Femur (tissue), 1 donor: Measurements from ENCODE around the gene CCDC9B.

Experiments used
- DNase-seq: peaks from one replicate; pipeline ENCODE4 v3.0.0-alpha.2; 2017

The CCDC9B gene

DNA sequence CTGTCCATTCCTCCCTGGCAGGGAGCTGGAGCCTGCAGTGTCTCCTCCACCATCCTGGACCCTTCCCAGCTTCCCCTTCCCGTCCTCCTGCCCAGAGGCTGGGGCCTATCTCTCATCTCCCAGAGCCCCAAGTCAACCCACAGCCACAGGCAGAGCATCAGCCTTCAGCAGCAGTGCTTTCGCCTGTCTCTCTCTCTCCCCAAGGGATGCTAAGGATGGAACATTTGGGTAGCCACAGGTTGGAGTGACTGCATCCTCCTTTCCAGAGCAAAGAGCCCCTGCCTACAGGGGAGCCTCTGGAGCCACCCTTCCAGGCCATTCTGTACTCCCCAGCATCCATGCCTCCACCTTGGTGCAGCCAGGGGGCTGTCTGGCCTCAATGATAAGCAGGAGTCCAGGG lies 37.2 kb downstream of the CCDC9B start:
- no peak for DNase-seq

DNA sequence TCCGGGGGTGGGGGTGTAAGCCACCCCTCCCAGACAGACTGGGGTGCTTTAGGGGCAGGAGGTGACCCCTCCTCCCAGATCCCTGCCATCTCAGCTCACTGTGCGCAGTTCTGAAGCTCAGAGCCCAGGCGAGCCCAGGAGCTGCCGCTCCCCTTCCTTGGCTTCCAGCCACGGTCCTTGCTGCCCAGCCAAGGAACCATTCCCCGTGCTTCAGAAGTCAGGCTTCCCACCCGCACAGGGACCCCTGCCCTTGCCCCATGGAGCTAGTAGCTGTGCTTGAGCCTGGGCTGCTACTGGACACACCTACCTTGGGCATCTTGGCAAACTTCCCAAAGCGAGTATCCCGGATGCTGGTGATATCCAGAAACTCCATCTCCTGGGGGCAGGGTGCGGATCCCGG lies 37.8 kb downstream of the CCDC9B start:
- DNase-seq: no peak

DNA sequence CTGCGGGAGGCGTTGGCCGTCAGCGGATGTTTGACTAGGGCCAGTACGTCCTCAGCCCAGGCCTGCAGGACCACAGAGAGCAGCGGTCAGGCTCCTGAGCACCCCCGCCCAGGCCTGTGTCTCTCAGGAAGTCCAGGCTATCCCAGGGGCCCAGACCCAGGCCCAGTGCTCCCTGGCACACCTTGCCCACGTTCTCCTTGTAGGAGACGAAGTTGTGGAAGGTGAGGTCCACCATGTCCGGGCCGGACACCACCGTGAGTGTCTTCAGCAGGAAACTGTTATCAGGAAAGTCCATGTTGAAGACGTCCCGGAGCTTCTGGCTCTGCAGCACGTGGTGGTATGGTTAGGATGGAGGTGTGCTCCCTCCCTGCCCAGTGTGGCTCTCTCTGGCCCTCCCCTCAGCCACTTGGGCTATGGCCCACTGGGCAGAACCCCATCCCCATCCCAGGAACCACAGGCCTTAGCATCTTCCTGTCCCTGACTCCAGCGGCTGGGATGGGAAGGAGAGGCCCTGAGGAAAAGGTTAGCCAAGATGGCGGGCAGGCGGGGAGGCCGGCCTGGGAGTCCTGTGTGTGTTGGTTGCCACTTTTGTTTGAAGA lies 38.4 kb downstream of the CCDC9B start:
- no peak for DNase-seq

DNA sequence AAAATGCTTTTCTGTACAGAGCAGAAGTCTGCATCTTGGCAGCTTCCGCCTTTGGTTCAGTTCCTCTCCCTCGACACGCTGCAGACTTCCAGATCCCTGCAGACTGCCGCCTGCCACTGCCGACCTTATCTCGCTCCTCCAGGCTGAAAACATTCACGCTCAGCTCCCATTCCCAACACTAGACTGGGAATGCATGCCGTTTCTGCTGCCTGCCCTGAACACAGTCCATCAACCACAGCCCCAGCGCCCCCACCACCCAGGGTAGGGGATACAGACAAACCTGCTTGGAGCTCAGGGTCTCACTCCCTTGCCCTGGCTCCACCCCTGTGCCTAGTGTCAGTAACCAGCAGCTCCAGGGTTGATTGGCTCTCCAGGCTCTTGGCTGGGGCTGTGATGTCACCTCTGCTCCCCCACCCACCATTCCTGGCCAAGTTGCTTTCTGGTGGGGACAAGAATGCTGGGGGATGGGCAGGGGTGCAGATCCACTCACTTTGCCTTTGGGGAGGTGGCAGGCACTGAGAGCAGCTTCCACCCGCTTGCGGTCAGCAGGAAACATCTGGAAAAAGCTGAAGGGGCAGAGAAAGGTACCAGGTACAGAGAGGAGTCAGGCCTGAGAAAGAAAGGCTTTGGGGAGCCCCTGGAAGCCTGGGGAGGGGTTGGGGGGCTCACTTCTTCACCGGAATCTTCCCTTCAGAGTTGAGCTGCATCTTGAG lies 39.1 kb downstream of the CCDC9B start:
- DNase-seq: no peak

DNA sequence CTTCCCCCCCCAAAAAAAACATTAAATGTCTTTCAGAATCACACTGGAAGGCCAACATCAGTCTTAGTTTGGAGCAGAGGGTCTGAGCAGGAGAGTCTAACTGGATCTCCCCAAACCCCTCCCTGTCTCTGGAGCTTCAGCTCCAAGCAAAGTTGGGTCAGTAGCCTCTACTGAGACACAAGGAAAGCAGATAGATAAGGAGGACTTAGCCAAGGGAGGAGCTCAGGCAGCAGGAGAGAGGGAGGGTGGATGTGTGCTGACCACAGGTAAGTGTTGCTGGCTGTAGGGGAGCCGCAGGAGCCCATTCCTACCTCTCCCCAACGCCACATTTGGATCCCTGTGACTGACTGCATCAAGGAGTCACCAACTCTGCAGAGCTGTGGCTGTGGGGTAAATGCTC lies 40.0 kb downstream of the CCDC9B start:
- no peak for DNase-seq

DNA sequence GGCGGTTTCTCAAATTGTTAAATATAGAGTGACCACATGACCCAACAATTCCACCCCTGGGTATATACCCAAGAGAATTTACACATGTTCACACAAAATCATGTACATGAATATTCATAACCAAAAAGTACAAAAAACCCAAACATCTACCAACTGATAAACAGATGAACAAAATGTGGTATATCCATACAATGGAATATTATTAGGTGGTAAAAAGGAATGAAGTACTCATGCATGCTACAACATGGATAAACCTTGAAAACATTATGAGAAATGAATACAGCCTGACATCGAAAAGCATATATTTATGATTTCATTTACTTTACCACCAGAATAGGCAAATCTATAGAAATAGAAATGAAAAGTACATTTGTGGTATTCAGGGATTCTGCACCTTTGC lies 40.4 kb downstream of the CCDC9B start:
- no peak for DNase-seq

DNA sequence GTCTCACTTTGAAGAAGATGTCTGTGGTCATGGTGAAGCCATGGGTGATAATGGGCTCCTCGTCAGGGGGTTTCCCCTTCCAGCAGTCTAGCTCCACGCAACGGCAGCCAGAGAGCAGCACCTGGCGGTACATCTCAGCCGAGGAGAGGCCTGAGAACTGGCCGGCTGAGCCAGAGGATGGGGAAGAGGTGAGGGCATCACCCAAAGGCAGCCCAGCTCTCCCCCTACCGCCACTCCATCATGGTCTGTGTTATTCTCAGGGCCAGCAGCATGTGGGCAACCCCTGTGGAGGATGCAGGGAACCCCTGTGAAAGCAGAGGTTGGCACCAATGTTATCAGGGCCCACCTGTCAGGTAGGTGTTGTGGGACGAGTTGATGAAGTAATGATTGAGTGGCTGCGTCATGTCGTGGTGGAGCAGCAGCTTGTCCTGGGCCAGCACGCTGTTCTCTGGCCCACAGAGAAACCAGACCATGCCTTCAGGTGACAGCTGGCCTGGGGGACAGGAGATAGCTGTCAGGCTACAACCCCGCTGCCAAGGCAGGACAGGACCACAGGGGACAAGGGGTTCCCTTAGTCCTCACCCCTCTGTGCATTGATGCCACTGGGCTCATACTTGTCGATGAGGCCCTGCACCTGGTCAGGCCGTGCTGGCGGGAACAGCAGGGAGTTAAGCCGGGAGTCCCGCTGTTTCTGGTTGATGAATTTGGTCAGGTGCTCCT lies 42.4 kb downstream of the CCDC9B start:
- no peak for DNase-seq

DNA sequence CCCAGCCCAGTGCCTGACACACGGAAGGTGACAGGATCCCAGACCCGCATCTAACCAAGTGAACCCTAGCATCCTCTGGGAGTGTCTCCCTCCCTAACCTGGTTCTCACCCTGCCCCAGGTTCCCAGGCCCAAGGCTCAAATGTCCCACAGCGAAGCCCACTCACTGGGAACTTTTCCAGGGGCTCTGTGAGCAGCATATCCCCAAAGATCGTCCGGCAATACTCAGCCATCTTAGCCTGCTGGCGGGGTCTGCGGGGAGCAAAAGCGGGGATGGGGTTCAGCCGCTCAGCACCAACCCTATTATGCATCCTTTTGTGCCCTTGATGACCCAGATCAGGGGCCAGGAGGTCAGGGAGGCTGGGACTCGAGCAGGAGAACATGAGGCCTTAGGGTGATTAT lies 43.4 kb downstream of the CCDC9B start:
- DNase-seq: no peak

DNA sequence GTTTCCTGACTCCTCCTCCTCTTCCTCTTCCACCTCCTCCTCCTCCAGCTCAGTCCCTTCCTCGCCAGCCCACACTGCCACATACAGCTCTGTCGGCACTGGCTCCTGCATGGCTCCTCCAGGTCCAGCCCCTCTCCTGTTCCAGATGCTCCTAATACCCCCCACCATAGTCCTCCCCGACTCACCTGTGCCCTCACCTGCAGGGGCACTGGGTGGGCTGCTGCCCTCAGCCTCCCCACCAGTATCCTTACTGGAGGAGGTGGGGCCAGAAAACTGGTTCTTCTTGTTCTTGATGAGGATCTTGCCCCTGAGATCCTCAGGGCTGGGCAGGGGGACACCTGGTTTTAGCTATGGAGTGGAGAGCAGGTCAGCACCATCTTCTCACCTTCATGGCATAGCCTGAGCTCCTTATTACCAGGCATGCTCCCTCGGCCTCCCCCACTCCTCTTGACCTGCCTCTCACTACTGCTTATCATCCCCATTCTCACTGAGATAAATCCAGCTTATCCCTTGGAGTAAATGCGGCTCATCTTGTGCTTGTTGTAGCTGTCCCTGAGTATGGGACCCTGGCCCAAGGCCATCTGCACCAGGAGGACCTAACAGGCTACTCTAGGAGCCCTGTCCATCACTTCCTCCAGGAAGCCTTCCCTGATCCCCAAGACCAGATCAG lies 44.0 kb downstream of the CCDC9B start:
- DNase-seq: no peak

DNA sequence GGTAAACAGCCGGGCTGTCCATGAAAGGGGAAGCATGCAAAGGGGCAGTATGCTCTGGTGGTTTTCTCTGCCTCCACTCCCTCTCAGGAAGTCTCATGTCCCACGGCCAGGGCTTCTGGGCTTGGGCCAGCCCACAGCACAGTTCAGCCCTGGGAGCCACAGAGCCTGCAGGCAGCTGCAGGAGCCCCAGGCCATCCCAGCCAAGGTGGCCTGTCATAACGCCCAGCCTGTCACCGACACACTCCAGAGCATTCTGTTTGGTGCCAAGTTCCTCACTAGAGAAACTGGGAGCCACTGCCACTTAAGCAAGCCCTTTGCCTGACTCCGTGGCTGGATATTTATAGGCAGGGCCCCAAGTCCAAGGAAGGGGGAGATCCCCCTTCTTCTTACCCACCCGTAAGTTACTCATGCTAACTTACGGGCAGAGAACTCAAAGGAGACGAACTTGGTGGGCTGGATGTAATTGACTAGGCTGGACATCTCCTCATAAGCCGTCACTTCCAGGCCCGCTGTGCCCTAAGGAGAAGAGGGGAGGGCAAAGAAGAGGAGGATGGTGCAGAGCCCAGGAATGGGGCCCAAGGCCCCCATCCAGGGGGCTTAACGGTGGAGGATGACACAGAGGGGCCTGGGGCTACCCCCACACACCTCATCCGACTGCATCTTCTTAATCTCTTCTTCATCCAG lies 44.7 kb downstream of the CCDC9B start:
- no peak for DNase-seq

DNA sequence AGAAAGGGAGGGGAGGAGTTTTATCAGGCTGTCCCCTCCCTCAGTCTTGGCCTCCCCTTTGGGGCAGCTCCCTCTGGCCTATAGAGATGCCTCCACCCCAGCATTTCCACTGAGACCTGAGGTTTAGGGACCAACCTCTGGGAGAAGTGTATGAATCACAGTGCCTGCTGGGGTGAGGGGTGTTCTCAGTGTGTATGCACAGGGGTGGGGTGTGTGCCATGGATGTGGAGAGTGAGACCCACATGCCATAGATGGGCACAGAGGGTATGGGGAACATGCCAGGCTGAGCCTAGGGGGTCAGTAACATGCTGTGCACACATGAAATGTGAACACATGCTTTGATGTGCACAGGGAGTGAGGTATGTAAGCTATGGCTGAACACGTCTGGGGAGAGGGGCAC lies 45.4 kb downstream of the CCDC9B start:
- DNase-seq: no peak

DNA sequence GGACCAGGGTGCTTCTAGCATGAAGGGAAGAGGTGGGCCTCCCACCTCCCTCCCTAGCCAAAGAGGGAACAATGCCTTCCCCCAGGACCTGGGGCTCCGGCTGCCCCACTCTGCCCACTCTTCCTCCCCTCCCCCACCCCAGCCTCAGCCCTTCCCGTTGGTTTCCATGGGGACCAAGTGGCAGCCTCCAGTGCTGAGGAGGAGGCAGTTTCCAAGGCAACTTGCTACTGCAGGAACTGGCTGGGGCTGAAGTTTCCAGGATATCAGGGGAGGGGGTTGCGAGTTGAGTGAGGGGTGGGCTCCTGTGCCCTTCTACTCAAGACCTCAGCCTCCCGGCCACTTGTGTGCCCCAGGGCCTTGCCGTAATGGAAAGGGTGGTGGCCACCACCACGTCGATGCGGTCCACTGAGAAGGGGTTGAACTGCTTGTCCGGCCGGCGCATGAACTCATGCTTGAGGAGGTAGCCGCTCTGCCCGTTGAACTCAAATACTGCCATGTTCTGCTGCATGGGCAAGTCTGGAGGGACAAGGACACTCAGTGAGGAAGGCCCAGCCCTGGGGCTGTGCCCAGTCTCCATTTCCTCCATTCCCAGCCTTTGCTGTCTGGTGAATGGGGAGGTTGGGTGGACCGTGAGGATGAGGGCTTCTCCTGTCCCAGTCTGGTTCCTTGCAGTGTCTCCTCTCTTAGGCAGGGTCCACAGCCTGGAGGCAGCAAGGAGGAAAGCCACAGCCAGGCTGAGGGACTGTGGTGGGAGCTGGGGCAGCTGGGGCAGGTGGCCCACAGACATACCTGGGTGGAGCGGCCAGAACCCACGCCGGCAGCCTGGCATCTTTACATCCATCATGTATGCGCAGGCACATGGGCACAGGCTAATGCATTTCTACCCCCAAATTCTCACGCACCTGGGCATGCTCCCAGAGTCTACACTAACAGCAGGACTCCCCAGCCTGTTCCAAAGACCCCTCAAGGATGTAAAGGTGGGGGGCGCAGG lies 46.5 kb downstream of the CCDC9B start:
- no peak for DNase-seq

DNA sequence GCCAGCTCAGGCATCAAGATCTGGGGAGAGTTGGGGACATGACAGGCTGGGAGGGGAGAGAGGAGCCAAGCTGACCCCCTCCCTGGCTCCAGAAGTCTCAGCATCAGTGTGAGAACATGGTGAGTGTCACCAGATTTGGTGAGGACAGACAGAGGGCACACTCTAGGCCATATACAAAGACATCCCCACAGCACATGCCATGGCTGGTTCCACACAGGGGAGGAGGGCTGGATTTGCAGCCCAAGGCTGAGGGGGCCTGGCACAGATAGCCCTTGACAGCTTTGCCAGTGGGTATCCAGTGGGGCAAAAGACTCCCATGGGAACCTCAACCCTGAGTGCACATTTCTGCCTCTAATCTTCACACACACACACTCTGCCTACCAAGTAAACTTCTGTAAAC lies 47.7 kb downstream of the CCDC9B start:
- DNase-seq: no peak

DNA sequence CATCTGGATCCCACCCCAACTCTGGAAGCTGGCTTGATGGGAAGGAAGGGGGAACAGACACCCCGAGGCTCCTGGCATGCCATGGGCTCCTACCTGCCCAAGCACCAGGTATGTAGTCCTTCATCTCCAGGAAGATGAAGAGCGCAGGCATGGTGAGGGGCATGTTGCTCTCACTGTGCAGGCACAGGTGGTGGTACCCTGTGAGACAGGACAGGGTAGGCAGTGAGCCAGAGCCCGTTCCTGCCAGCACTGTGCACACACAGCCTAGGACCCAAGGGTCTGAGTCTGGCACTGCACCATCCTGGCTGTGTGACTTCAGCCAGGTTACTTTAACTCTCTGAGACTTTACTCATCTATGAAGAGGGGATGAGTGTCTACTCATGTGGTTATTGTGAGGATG lies 48.5 kb downstream of the CCDC9B start:
- no peak for DNase-seq

DNA sequence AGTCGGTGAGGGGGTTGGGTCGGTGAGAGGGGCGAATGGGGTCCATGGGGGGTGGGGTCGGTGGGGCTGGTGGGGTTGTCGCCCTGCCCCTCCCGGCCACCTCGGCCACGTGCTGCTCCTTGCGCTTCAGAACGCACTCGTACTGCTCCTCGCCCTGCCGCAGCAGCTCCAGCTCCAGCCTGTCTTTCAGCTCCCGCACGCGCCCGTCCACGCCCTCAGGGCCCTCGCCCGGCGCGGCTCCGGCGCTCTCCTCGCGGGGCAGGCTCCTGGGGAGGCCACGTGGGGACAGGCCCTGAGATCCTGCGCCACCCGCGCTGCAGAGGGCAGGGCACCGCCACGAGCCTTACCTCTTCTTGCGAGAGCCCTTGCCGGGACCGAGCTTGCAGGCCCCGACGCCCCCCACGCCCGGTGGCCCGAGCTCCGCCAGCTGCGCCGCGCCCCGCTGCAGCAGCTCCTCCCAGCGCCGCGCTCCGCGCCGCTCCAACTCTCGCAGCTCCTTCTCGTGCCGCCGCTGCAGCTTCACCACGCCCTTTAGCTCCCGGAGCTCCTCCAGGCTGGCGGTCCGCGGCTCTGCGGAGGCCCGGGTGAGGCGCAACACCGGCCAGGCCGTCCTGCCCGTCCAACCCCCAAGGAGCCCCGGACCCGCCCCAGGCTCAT lies 49.7 kb downstream of the CCDC9B start:
- peak; percentile 67 for DNase-seq

DNA sequence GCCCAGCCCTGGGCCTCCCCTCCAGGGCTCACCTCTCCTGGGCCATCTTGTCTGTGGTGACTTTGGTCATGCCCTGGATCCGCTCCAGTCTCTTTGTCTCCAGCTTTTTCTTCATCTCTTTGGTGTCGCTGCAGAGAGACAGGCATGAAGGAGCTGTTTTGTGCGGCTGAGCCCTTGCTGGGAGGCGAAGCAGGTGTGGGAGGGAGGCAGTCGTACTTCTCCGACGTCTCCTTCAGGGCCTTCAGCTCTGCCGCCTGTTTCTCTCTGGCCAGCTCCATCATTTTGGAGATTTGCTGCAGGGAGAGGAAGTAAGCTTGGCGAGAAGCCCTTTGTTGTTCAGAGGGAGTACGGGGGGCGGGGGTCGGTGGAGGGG lies 50.2 kb downstream of the CCDC9B start:
- no peak for DNase-seq

DNA sequence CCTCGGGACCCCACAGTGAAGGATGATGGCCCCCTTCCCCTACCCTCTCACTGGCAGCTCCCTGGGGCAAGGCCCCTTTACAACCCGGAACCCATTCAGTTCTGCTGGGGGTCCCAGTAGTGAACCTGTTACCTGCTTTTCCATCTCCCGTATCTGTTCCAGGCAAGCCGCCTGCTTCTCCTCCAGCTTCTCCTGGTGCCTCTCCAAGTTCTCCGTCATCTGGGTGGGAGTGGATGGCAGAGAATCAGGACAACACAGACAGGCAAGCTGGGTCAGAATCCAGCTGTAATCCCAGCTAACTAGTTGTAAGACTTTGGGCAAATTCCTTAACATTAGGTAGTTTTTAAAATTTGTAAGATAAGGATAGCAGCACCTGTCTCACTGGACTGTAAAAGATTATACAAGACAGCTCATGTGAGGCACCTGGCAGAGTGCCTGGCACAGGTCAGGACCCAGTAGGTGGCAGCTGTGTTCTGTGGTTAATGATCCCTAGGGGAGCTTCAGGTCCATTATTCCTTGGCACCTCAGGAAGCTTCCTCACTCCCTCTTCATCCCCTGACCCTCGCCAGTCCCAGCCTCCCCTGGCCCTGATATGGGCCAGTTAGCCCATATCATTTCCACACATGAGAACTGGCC lies 51.5 kb downstream of the CCDC9B start:
- no peak for DNase-seq

DNA sequence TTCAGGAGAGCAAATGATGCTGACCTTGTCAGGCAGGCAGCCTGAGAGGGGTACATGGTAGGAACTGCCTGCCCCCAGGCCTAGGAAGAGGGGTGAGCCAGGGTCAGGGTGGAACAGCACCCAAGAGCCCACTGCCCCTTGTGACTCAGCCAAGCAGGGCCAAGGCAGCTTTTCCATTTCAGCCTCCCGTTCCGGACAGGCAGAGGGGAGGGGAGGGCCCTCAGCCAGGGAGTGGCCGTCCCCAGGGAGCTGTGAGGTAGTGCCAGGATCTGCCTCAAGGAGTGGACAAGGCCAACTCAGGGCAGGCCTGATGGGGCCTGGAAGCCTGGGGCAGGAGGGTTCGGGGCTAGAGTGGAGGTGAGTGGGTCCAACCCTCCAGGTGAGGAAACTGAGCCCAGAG lies 52.8 kb downstream of the CCDC9B start:
- DNase-seq: no peak

DNA sequence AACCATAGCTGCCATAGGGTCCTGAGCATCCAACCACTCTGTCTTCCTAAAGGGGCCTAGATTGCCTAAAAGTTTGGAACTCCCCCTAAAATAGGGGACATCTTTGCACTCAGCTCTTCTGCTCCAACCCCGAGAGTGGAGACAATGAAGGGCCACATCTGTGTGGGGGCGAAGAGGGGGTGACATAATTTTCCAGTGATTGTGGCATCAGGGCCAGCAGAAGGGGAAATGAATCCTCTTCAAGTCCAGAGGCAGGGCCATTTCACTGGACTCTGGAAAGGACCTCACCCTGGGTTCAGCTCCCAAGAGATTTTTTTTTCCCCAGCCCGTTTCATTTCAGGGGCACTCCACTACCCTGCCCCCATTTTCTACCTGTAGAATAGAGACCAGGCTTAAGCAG lies 53.2 kb downstream of the CCDC9B start:
- no peak for DNase-seq

DNA sequence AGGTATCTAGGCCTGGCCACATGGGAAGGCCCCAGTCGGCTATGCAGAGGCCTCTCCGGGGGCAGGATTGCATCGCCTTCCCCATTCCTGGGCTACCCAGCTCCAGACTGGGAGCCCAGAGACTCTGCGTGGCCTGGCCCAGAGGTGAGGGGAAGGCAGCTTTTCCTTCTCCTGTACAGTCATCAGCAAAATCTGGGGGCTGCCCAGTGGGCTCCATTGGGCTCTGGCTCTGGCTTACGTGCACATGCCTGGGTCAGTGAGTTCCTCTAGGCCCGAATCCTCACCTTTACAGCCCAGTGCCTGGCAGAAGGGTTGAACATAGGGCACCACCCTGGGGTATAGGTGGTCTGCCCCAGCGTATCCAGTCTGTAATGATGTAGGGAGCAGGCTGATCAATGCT lies 53.9 kb downstream of the CCDC9B start:
- no peak for DNase-seq

DNA sequence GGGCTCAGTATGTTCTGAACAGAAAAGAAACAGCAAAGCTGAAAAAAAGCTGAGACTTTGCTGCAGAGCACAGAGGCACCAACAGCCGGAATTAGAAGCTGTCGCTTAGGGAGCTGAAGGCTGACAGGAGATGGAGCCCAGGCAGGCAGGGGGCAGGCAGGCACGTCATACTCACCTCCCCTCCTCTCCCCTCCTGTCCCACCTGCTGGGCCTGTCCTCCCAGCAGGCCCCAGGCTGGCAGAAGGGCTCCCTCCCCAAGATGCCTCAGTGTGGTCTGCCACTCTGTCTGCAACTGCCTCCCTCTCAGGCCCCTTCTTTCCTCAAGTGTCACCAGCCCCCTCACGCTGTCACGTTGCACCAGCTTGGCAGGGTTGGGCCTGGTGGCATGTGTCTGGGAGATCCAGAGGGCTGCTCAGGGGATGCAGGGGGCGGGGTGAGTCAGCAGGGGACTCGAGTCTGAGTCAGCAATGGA lies 54.6 kb downstream of the CCDC9B start:
- DNase-seq: no peak
